GM18951 (cell line): Measurements from ENCODE around the gene MAN1A1.
"Not testable (repeated sequence)": the region's sequence is repeated elsewhere in the genome, so short reads cannot be mapped to it uniquely, and the experiment has no call there.

Experiments
- POLR2A ChIP-seq: IDR thresholded peaks from 4 replicates; pipeline ENCODE4 v1.6.1; 2011; ENCODE audit warnings: mild to moderate bottlenecking; ENCODE audit not compliant: insufficient read length, insufficient read depth; ENCODE audit errors: extremely low read depth
- in situ Hi-C: fragments of 300-500 bp; cut with MboI; formaldehyde crosslinking; loops from one replicate; pipeline ENCODE4 v1.12.0; 2022; ENCODE audit warnings: low sequenced_read_pairs, mixed read lengths, inconsistent platforms; ENCODE audit not compliant: unreplicated experiment

Gene MAN1A1

DNA sequence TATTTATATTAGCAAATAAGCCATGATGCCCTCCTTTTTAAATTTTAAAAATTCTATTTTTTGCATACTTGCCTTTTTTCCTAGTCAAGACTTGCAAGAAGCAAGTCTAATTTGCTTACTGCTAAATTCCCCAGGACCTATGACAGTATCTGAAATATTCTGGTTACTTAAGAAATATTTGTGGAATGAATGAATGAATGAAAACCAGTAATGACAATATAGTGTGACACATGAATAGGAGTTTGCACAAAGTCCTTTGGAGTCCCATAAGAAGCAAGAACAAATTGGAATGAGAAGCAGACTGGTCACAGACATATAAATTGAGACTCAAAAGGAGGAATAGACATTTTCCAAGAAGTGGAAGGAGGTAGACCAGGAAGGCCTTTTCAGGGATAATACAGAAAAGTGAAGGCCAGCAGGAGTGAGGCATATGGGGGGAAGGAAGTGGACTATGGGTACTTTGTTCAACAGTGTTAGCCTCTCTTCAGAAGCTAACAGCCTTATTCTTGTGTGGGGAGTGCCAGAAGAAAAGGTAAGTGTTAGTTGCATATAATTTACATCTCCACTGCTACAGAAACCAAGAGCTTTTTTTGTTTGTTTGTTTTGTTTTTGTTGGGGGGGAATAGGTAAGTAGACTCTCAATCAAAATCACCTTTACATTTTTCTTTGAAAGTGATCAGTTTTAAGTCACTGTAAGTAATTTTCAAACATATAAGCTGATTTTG lies 177.5 kb downstream of the MAN1A1 start:
- no peak for TF ChIP-seq POLR2A
- in situ Hi-C loops, result no loop called here

DNA sequence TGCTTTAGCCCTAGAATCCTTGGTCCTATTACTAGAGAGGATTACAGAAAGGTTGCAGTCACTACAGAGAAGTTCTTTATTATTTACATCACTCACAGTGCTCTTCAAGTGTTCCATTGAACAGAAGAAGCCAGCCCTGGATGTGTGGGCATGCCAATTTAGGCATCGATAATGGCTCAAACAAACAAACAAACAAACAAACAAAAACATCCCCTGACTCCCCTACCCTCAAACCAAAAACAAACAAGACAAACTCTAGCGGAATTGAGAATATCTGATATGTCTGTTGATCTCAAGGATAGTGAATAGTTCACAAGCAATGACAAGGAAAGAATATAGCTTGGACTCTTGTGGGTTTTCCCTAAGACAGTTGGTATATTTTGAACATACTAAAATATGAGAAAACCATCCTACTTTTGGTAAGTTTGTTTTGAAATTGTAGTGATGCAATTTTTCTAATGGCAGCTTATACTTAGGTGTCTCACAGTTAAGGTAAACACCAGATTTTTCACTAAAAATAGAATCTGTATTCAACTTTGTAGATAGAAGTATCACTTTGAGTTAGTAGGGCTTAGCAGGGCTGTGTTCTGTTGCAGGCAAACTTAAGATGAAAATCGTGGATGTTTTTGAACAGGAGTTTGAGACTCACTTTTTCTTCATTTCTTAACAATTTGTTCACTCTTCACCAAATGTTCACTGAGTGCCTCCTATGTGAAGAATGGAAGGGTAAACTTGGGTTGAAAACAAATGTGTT lies 178.3 kb downstream of the MAN1A1 start:
- in situ Hi-C loops, result no loop called here
- no peak for TF ChIP-seq POLR2A

- no peak for TF ChIP-seq POLR2A
- in situ Hi-C loops, result no loop called here
These were observed 179.0 kb downstream of the MAN1A1 start for GRCh38 chr6:119170447-119171087.

GRCh38 chr6:119170103-119170446 lies 179.5 kb downstream of the MAN1A1 start:
- TF ChIP-seq POLR2A, result no peak
- in situ Hi-C loops, result no loop called here

DNA sequence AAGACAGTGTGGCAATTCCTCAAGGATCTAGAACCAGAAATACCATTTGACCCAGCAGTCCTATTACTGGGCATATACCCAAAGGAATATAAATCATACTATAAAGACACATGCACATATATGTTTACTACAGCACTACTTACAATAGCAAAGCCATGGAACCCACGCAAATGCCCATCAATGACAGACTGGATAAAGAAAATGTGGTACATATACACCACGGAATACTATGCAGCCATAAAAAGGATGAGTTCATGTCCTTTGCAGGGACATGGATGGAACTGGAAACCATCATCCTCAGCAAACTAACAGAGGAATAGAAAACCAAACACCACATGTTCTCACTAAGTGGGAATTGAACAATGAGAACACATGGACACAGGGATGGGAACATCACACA lies 180.2 kb downstream of the MAN1A1 start:
- in situ Hi-C loops, result not testable (repeated sequence)

DNA sequence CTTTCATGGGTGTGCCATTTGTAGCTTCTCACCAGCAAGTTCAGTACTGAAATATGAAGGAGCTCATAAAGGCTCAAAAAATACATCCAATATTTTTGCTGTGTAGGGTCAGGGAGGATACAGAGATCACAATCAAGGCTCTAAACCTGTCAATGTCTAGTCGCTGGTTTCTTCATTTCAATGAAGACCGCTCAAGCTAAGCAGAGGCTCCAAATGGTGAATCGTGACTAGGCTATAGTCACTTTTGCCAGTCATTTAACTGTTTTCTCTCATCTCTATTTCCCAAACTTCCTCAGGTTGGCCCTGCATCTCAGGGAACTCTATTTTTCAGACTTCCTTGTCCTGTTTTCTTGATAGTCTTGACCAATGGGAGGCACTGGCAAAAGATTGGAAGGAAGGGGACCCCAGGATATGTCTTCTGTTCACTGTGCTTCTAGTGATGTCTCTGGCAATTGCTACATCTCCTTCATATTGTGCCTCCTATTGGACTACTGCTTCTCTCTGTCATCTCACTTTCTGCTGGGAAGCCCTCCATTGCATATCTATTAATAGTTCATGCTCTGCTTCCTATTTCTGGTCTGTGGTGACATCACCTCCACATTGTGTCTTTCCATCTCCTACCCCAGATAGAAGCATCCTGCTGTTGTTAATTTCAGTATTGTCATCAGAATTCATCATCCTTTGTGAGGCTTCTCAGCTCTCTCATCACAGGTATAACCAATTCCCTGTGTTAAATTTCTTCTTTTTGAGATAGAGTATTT lies 183.4 kb downstream of the MAN1A1 start:
- no peak for TF ChIP-seq POLR2A
- in situ Hi-C loops, result no loop called here

- no peak for TF ChIP-seq POLR2A
- in situ Hi-C loops, result no loop called here
These were observed 186.6 kb downstream of the MAN1A1 start for GRCh38 chr6:119163006-119163405.

DNA sequence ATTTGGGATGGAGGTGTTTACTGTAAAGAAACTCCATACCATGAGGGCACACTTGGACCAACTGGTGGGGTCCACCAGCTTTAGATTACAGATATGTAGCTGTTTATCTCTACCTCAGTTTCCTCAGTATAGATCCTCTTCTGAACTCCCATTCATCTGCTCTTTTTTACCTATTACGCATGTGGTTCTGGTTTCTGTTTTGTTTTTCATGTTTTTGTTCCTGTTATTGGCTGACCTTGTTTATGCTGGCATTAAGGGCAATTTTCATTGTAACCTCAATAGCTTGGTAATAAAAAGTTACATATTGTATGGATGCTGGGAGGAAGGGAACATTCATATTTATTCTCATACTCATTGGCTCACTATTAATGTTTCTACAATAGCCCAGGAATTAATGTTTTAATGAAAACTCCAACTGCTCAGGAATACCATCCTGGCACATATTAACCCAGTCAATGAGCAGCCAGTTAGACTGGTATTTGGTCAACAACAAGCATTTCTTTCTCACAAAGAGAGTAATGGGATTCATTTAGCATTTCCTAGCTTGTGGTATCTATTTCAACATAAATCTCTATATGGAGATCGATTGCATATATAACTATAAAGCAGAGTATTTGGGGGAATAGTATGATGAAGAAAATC lies 187.3 kb downstream of the MAN1A1 start:
- TF ChIP-seq POLR2A, result no peak
- in situ Hi-C loops, result no loop called here

- in situ Hi-C loops, result no loop called here
- no peak for TF ChIP-seq POLR2A
These were observed 188.1 kb downstream of the MAN1A1 start for GRCh38 chr6:119161438-119161837.

DNA sequence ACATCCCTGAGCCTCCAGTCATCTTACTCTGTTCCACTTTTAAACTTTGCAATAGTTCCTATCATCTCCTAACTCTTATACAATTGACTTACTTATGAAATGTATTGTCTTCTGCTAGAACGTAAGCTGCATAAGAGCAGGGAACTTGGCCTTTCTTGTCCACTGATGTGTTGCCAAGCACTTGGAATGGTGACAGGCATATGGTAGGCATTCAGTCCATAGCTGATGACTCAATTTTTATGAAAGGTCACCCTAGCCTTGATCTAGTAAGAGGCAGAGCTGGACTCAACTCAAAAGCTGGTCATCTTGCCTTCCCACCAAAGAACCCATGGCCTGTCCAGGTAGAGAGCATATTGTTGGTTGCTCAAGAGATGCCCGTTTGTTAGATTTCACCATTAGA lies 188.7 kb downstream of the MAN1A1 start:
- no peak for TF ChIP-seq POLR2A
- in situ Hi-C loops, result no loop called here

GRCh38 chr6:119158057-119158848 lies 191.3 kb downstream of the MAN1A1 start:
- in situ Hi-C loops, result loop anchor here (10.0 kb wide), 1 partner anchor 187 kb away; the partner anchor contains the start of gene MAN1A1
- no peak for TF ChIP-seq POLR2A

DNA sequence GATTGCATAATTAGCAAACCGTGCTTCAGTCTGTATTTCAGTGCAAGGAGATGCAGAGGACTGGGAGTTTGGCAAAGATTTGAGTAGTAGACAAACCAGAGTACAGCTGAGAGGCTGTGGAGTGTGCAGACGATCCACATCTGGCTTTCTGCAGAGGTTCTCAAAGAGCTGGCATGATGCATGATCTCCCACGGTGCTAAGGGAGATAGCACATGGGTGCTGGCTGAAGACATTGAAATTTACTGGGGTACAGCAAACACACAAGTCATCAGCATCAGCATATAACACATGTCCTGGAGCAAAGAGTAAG lies 192.1 kb downstream of the MAN1A1 start:
- TF ChIP-seq POLR2A, result no peak
- in situ Hi-C loops, result loop anchor here (10.0 kb wide), 1 partner anchor 187 kb away; the partner anchor contains the start of gene MAN1A1
